HEK293T (cell line): Measurements from ENCODE around the gene JAG2.

Source experiments
- CTCF ChIA-PET: fragments of 350-600 bp; formaldehyde crosslinking; extraction: SDS; loops from one replicate; lab custom pipeline; 2021; ENCODE audit warnings: antibody characterized with exemption, inconsistent platforms; lab: Yijun Ruan, JAX
- POLR2A ChIA-PET: fragments of 350-600 bp; formaldehyde crosslinking; extraction: SDS; loops from one replicate; lab custom pipeline; 2020; ENCODE audit warnings: antibody characterized with exemption, inconsistent platforms; lab: Yijun Ruan, JAX
- DNase-seq: peaks from one replicate; pipeline ENCODE4 v3.0.0; 2012; ENCODE audit warnings: mixed read lengths; ENCODE audit errors: extremely low spot score
- ARNT ChIP-seq: fragments of 450-650 bp; IDR thresholded peaks from 2 replicates; pipeline ENCODE4 v1.6.1; 2017; ENCODE audit warnings: mild to moderate bottlenecking
- BHLHE40 ChIP-seq: fragments of 450-650 bp; IDR thresholded peaks from 2 replicates; pipeline ENCODE4 v1.6.1; 2016; ENCODE audit warnings: mild to moderate bottlenecking, moderate library complexity, borderline replicate concordance
- CTBP1 ChIP-seq: fragments of 450-650 bp; IDR thresholded peaks from 2 replicates; pipeline ENCODE4 v1.6.1; 2016; ENCODE audit warnings: borderline replicate concordance
- ELF4 ChIP-seq: fragments of 450-650 bp; IDR thresholded peaks from 2 replicates; pipeline ENCODE4 v1.6.1; 2017; ENCODE audit warnings: antibody characterized with exemption
- FOXA1 ChIP-seq: fragments of 450-650 bp; IDR thresholded peaks from 2 replicates; pipeline ENCODE4 v1.6.1; 2016; ENCODE audit warnings: mild to moderate bottlenecking
- FOXK2 ChIP-seq: fragments of 450-650 bp; IDR thresholded peaks from 2 replicates; pipeline ENCODE4 v1.6.1; 2016; ENCODE audit warnings: mild to moderate bottlenecking
- FOXM1 ChIP-seq: fragments of 450-650 bp; IDR thresholded peaks from 2 replicates; pipeline ENCODE4 v1.6.1; 2017; ENCODE audit warnings: mild to moderate bottlenecking, borderline replicate concordance
- HDGF ChIP-seq: fragments of 450-650 bp; IDR thresholded peaks from 2 replicates; pipeline ENCODE4 v1.6.1; 2017; ENCODE audit warnings: antibody characterized with exemption, borderline replicate concordance
- L3MBTL2 ChIP-seq: fragments of 450-650 bp; conservative IDR thresholded peaks from 2 replicates; pipeline ENCODE4 v1.6.1; 2016; ENCODE audit warnings: mild to moderate bottlenecking
- LEF1 ChIP-seq: fragments of 450-650 bp; IDR thresholded peaks from 2 replicates; pipeline ENCODE4 v1.6.1; 2017; ENCODE audit warnings: mild to moderate bottlenecking, borderline replicate concordance
- NFRKB ChIP-seq: fragments of 450-650 bp; IDR thresholded peaks from 2 replicates; pipeline ENCODE4 v1.6.1; 2016; ENCODE audit warnings: mild to moderate bottlenecking, moderate library complexity
- PKNOX1 ChIP-seq: fragments of 450-650 bp; IDR thresholded peaks from 2 replicates; pipeline ENCODE4 v1.6.1; 2016
- SP1 ChIP-seq: fragments of 450-650 bp; IDR thresholded peaks from 2 replicates; pipeline ENCODE4 v1.6.1; 2017
- SUZ12 ChIP-seq: fragments of 450-650 bp; IDR thresholded peaks from 2 replicates; pipeline ENCODE4 v1.6.1; 2016; ENCODE audit warnings: mild to moderate bottlenecking
- TARDBP ChIP-seq: fragments of 450-650 bp; IDR thresholded peaks from 2 replicates; pipeline ENCODE4 v1.6.1; 2016
- ZNF384 ChIP-seq: fragments of 450-650 bp; IDR thresholded peaks from 2 replicates; pipeline ENCODE4 v1.6.1; 2016

JAG2 gene

GRCh38 chr14:105161964-105162668 lies 6.5 kb downstream of the JAG2 start:
- TF ChIP-seq L3MBTL2 (no peak), SP1 (no peak), TARDBP (no peak), ARNT (no peak), FOXM1 (no peak), NFRKB (no peak)
- POLR2A ChIA-PET: no interaction called here
- no peak for DNase-seq
- CTCF ChIA-PET: no interaction called here

- ChIA-PET POLR2A (no interaction called here), CTCF (no interaction called here)
- DNase-seq: no peak
Observed at GRCh38 chr14:105161309-105161708, 7.3 kb downstream of the JAG2 start.

GRCh38 chr14:105160776-105161175 lies 7.8 kb downstream of the JAG2 start:
- POLR2A ChIA-PET: no interaction called here
- no peak for TF ChIP-seq ZNF384
- no peak for TF ChIP-seq FOXM1
- no peak for TF ChIP-seq PKNOX1
- no peak for TF ChIP-seq ARNT
- TF ChIP-seq FOXA1: no peak
- no peak for TF ChIP-seq L3MBTL2
- no peak for TF ChIP-seq ELF4
- no peak for TF ChIP-seq NFRKB
- TF ChIP-seq BHLHE40: no peak
- no peak for TF ChIP-seq HDGF
- no peak for TF ChIP-seq SP1
- TF ChIP-seq CTBP1: no peak
- no peak for TF ChIP-seq SUZ12
- no peak for TF ChIP-seq LEF1
- no peak for TF ChIP-seq TARDBP
- no peak for TF ChIP-seq FOXK2
- CTCF ChIA-PET: interaction anchor here (0.6 kb wide), 1 partner anchor 153 kb away, joined by 3 read pairs; no protein-coding TSS in a partner anchor
- no peak for DNase-seq

More at GRCh38 chr14:105161309-105161708, 7.3 kb downstream of the JAG2 start:
- TF ChIP-seq ZNF384 (no peak), LEF1 (no peak), BHLHE40 (no peak), SP1 (no peak), NFRKB (no peak), CTBP1 (no peak), PKNOX1 (no peak), SUZ12 (no peak), ELF4 (no peak), ARNT (no peak), L3MBTL2 (no peak), FOXA1 (no peak), FOXM1 (no peak), HDGF (no peak), TARDBP (no peak)

- CTCF ChIA-PET: no interaction called here
- TF ChIP-seq FOXA1 (no peak), PKNOX1 (no peak), ELF4 (no peak), TARDBP (no peak), SUZ12 (no peak), ZNF384 (no peak), L3MBTL2 (no peak), FOXM1 (no peak), LEF1 (no peak)
- no peak for DNase-seq
- POLR2A ChIA-PET: no interaction called here
Observed at GRCh38 chr14:105159344-105159743, 9.2 kb downstream of the JAG2 start.

- ChIA-PET CTCF (no interaction called here), POLR2A (no interaction called here)
- TF ChIP-seq SP1 (no peak), ZNF384 (no peak), ELF4 (no peak), NFRKB (no peak), BHLHE40 (no peak), HDGF (no peak), LEF1 (no peak), FOXA1 (no peak), FOXK2 (no peak), PKNOX1 (no peak), ARNT (no peak)
- DNase-seq: no peak
Observed at GRCh38 chr14:105158794-105159193, 9.8 kb downstream of the JAG2 start.

GRCh38 chr14:105157872-105158271 lies 10.7 kb downstream of the JAG2 start:
- TF ChIP-seq FOXK2 (no peak), ZNF384 (no peak), ARNT (no peak), LEF1 (no peak), HDGF (no peak), BHLHE40 (no peak), FOXA1 (no peak), TARDBP (no peak), CTBP1 (no peak), FOXM1 (no peak), SP1 (no peak), PKNOX1 (no peak), NFRKB (no peak), ELF4 (no peak)
- POLR2A ChIA-PET: no interaction called here
- CTCF ChIA-PET: no interaction called here
- DNase-seq: no peak
